Effector CD8-positive, alpha-beta T cell (primary cell): ENCODE results near the gene CADPS.

Experiments
- DNase-seq: peaks from one replicate; lab custom pipeline; 2025; lab: John Stamatoyannopoulos, UW

CADPS gene

DNA sequence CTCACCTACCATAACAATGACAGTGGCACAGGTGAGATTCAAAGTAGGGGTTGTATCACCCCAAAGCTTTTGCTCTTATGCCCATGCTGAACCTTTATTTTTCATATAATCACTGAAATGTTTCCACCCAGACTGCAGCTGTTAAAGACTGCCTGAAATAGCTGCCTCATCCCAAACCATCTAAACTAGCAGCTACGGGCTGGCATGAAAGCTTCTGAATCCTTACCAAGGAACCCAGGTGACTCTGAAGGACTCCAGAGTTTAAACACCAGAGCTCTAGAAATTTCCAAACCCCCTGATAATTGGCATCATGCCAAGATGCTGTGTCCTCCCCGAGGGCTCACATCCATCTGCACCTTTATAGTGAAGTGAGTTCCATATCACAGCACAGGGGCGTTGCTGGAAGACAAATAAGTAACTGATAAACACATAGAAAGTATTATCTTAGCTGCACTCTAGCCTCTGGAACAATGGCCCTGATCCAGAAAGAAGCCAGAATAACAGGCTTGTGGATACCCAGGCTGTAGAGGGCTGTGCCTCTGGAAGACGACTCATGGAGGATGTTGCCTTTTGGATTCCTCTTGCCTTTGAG is 238.9 kb downstream of the CADPS start:
- DNase-seq: no peak

DNA sequence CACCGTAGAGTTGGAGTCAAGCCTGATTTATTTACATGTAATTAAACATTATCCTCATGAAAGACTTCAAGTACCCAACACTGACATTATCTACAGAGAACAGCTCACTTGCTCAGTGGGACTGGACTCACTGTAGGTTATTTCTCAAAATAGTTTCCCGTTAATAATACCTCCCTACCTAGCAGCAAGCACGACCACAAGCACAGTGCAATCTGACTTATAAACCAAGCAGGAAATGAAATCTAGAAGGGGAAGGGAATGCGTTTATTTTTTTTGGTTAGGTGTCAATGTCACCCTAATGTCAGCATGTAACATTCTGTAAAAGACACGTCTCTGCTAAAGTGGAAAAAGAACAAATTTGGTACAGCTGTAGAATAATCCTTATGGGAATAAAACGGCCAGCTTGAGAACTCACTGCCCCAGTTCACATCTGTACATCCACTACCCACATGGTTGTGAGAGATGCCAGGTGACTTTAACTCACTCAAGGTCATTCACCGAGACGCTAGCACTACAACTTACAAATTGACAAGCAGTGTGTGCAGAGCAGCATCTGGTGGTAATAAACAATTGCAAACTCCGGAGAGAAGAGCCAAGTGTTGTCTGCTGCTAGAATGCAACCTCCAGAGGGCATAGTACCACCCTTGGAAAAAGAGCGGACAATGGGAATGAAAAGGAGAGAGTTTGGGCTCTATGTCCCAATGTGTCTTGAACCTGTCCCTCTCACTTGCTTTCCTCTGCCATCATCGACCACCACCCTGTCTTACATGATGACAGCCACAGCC is 242.5 kb downstream of the CADPS start:
- no peak for DNase-seq

DNA sequence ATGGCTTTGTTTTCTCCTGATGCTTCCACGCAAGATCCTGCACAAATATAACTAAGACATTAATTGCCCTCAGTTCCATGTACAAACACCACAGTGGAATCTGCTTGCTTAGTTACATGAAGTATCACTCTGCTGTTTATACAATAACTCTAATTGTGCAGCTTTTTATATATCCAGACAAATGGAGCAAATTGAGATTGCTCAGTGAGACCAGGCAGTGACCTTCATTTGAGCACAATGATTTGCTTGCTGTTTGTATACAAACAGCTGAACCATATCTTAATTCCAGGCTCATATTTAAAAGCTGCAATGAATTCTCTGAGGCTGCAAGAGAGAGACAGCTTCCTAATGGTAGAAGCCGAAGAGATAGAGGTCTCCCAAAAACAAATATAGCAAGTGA is 243.7 kb downstream of the CADPS start:
- DNase-seq: no peak

DNA sequence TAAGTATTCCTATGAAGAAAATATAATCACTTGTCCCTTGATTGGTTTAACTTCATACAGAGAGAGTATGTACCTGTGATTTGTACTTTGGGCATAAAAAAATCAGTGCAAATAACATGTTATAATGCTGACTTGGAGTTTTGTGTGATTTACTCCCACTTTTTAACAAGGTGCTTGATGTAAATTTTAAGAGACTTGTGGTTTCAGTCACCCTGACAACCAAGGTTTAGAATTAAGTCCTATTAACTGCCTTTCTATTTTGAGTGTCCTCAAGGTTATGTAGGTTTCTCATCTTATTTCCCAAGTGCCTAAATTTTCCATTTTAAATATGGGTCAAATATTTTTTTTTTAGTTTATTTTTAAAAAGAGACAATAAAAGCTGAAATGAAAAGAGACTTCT is 244.6 kb downstream of the CADPS start:
- no peak for DNase-seq

DNA sequence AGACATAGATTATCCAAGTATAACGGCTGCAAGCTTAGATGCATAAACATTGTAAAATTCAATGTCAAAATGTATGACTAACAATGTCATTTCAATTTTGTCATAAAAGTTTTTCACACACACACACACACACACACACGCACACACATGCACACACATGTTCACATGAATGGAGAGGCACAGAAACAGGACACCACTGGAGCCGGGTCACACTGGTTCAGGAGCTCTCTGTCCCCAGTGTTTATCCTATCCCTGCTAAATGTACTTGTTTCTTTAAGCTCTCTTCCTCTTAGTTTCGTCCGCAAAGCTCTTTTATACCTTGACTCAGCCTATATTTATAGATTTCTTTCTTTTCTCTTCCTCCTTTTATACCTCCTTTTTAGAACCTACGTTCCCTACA is 249.9 kb downstream of the CADPS start:
- no peak for DNase-seq

DNA sequence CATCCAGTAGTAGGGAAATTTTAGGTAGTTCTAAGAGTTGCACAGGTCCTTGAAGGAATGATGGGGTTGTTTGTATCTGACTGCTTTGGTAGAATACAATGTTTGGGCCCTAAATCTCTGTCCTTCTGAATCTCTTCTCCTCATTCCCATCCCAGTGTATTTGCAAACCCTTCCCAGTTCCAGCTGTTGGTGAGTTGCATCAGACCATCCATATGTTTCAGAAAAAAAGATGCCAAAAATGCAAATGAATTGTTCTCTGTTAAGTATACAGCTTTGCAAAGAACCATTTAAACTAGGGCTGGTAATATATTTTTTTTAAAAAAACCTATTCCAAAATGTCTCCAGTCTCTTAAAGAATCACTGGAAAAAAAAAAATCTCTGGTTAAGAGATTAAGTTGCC is 251.0 kb downstream of the CADPS start:
- DNase-seq: no peak

DNA sequence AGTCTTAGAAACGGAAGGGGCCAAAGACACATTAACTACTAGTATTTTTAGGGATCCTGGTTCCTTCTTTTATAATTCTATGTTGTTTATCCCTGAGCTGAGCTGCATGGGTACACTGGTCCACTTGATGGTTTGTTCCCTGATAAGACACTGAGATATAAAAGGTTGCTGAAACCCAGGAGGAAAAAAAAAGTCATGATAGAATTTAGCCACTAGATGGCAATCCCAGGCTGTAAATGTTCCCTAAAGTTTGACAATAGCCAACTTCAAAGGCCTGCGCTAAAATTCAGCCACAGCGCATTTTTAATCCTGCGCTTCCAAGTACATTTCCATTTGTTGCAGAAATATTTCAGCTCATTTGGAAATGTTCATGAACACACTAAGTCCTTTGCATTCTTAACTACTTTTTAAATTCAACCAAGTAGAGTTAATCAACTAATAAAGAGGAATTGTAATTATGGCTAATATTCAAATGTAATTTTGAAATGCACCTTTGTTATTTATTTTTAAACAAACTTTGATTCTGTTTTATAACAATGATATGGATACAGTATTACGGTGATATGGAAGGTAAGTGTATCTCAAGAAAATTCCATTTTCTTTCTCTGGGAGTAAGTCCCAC is 252.6 kb downstream of the CADPS start:
- no peak for DNase-seq

DNA sequence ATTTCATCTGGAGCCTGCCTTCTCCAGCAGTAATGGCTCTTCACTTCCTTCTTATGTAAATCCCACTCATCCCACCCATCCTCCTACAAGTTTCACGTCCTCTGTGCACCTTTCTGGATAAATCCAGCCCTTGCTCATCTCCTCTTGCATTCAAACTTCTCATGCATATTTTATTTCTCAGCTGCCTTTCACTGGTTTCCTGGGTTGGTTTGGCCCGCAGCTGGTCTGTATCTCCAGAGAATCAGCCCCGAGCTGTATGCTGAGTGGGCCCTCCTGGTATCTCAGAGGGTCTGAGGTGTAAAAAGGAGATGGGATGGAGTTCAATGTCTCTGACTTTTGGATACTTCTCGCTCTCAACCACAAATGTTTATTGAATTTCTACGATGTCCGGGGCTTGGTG is 253.3 kb downstream of the CADPS start:
- DNase-seq: no peak

DNA sequence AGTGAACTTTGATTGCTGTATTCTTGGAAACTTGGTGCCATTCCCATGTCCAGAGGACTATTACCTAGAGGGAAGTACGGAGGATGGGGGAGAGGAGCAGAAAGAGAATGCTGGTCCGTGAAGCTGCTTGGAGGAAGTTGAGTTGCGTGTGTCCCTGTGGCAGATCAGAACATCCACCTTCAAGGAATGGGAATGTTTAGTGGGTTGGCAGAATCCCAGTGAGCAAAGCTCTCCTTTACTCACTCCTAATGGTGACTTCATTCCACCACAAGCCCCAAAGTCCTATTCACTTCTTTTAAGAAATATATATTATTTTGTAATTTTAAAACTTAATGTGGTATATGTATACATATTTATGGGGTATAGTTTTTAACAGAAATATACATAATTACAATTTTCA is 254.0 kb downstream of the CADPS start:
- no peak for DNase-seq

DNA sequence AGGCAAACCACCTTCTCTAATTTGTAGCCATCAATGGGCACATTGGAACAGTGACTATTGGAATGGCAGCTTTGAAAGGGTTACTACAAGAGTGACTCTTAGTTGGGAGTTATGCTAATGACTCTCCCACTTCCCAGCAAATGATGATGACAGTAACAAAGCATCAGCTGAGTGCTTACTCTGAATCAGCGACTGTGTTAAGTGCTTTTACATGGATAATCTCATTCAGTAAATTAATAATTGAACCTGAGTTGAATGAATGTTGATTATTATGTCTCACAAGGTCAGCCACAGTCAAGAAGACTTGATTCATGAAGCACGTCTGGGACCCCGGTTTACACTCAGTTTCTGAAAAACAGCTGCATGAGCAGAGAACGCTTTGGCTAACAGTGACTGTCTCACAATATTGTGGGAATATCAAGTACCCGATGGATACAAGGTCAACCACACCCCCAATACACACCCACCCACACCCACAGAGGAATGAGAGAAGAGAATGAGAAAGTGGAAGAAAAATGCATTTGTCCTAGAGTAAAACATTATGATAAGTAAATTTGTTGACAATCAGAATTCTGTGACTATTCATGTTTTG is 259.9 kb downstream of the CADPS start:
- DNase-seq: no peak

DNA sequence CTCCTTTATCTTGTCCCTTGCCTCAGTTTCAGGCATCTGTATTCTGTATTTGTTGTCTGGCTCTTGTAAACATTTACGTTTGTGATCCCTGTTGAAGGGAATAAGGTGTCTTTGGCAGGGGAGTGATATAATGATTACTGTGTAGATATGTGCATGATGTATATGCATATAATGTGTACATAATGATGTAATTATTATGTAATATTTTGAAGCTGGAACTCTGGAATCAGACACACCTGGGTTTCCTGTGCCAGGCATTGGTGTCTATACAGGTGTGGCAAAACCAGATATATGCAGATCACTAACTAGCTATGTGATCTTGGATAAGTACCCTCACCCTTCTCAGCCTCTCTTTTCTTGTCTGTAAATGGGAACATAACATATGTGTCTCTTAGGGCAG is 260.7 kb downstream of the CADPS start:
- no peak for DNase-seq

DNA sequence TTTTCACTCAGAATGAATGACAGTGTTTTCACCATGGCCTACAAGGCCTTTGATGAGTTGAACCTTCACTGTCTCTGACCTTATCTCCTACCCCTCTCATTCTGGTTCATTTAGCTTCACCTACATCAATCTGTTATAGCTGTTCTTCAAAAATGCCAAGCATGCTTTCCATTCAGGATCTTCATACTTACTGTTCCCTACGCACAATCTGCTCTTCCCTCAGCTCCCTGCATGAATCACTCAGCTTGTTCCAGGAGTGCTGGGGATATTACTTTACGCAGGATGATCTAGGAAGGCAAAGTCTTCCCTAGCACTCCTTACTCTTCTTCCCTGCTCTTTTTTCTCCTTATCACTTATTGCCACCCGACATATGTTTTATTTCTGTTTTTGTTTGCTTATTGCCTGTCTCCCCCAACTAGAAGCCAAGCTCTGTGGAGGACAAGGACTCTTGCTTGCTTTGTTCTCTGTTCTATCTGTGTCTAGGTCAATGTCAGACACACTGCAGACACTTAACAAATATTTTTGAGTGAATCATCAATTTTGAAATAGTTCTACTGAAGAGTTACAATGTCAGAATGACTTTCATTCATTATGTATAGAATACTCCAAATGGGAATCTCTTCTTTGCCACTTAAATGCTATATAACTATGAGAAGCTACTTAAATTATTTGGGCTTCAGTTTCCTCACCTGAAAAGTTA is 263.5 kb downstream of the CADPS start:
- DNase-seq: no peak

DNA sequence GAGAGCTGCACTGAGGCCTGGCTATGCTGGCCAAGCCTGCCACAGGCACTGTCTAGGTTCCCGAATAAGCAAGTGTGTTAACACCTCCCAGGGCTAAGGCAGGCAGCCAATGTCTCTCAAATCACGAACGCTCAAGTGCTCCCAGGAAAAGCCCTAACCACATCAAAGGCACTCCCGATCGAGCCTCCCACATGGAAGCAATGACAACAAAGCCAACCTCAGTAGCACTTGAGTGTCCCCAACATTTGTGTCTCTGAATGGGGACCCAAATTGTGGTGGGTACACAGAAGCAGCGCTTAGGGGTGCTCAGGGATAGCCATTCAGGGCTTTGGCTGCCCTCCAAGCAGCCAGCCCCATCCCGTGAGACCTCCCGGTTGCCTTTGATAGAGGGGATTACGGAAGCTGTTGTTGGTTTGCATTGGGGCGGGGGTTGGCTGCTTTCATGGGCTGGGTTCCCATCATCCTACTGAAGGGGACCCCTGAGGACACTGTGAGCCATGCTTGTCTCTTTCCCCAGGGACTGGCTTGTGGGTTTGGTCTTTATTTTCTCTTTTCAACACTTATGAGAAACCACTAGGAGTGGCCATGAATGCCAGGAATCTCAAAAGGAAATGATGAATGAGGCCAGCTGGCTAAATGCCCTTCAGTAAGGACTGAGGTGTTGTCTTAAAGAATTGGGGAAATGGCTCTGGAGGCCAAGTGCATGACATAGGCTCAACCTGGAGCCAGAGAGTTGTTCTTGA is 267.8 kb downstream of the CADPS start:
- DNase-seq: no peak

DNA sequence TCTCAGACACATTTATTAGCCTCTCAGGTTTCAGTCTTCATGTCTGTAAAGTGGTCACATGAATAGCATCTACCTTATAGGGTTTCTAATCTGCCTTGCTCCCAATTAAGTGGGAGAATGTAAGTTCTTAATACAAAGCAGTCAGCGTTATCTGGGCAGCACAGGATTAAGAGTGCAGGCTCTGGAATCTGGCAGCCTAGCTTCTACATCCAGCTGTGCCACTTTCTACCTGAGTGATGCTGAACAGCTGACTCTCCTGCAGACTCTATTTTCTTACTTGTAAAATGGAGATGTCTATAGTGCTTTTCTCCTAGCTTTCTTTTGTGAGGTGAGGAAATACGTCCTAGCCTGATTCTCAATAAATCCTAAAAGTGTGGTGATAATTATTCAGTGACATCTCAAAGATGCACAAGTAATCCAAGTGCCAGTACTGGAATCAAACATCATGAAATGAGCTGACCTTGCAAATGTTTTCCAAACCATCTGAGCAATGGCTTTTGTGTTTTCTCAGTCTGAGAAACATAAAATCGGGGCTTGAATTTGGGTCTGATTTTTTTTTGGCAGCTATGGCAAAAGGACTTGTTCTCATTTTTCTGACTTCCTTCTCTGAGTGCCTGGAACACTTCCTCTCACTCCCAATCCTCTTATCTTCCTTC is 269.7 kb downstream of the CADPS start:
- DNase-seq: no peak

DNA sequence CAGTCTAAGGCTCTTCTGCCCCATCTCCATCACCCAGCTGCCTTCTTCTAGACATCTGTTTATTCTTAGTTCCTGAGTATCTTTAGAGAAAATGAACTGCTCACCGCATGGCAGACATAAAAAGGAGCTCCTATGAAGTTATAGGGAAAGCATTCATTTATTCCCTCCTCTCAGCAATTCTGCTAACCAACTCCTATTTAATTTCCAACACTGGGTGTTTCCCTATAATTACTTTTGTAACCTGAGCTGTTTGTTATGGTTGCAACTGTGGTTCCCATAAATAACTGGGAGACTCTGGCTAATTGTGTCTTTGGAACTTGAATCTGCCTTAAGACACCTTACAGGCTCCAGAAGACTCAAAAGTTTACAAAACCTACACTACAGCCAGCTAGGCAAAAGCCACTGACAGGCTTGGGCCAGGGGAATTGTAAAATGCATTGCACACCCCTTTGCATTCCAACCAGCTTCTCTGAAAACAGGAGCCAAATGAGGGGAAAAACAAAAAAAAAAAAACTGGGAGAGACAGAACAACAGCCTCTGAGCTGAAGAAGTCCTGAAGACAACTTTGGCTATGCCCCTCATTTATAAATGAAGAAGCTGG is 270.4 kb downstream of the CADPS start:
- DNase-seq: no peak

DNA sequence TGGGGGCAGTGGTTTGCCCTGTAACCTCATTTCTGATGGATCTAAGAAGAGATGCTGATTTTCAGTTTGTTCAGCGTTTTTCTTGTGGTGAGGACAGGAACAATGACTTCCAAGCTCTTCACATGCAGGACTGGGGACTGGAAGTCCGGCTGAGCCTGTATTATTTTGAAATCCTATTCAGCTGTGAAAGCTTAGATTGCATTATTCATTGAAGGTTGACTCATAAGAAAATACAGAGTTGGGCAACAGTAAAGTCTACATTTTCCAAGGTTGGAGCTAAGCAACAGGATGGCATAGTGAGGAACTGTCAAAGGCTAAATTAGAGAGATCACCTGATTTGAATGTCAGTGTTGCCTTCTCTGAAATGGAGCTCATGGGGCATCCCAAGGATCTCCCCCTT is 270.9 kb downstream of the CADPS start:
- no peak for DNase-seq

DNA sequence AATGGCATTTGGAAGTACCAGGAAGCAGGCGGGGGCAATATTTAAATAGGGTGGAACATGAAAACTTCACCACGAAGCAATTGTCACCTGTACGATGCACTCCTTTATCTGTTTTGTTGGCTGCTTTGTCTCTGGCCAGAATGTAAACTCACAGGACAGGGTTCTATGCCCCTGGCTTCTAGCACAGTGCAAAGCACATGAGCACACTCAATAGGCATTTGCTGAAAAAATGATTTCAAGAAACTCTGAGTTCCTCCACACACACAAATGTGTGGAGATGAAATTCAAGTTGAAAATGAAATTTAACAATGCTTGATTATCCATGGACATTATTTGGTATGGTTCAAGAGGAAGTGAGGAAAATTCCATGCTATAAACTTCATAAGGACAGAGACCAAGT is 272.2 kb downstream of the CADPS start:
- DNase-seq: no peak

DNA sequence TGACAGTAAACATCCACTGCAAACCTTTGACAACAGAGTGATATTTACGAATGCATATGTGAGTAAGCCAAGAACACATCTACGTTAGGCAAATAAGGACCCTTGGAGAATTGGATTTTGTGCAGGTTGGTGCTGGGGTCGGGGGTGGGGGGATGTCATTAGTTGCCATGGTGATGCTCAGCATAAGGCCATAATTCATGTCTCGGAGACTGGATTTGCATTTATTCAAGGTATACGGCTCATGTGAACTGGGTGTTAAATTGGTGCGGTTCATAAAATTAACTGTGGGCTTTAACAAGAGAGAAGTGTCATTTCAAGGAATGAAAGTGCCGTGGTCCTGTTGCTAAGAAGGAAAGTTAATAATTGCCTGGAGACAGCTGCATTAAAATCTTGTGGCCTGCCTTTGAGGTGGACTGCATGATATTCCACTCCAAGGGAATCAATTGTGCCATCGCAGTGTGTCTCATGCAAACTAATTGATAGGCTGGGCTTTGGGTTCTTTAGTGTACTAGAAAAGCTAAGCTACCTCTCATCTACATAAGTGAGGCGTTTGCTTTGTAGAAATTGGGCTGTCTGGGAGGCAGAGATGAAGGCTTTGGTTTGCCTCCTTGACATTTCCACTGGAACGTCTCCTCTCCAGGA is 273.0 kb downstream of the CADPS start:
- no peak for DNase-seq

DNA sequence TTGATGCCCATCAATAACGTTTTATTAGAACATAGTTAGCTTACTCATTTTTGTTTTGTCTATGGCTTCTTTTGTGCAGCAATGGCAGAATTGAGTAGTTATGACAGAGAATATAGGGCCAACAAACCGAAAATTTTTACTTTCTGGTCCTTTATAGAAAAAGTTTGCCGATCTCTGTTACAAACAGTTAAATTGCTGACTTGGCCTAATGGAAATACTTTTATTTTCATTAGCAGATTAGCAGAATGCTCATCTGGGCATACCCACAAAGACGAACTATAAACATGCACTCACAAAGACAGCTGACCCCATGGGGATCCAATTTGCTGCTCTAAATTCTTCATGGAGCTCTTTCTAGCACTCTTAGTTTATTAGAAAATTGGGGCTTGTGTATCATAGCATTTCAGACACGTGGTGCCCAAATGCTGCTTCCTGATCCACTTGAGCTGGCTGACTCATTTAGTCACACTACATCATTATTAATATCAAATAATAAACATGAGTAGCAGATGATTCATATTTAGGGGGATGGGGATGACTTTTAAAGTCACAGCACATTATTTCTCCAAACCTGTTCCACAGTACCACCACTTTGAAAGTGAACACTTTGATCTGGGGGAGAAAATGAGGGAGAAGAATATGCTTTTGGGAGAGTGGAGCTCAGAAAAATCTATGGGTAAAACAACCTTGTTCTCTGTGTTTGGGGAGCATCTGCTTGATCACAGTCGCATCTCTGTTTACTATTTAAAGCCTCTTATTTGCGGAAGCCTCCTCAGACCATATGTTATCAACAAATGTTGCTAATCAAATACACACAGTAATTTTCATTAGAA is 273.8 kb downstream of the CADPS start:
- no peak for DNase-seq
